H1 (cell line): ENCODE data around the gene BIRC7. TPM values are rescaled to one million over a fixed set of nuclear protein-coding genes. Genes with fewer than 3 reads are reported as not detected.

ENCODE experiments used
- CTCF ChIA-PET: fragments of 300-600 bp; sonication (Branson Sonifier 250); formaldehyde crosslinking; loops from one replicate; lab custom pipeline; 2021; ENCODE audit not compliant: partially characterized antibody; lab: Charles Lee
- POLR2A ChIA-PET: fragments of 300-600 bp; sonication (Branson Sonifier 250); formaldehyde crosslinking; loops from one replicate; lab custom pipeline; 2021; ENCODE audit warnings: inconsistent platforms; ENCODE audit not compliant: partially characterized antibody; lab: Charles Lee
- DNase-seq, 2 experiments: peaks; one replicate each; pipeline versions ENCODE4 v3.0.0 to v3.0.0-alpha.2; 2010 to 2022; ENCODE audit warnings: low spot score in 2 of 2, low read depth in 1 of 2, mixed read lengths in 1 of 2
- FAIRE-seq: peaks from 2 replicates; lab custom pipeline; 2011; peaks lifted over from hg19 to GRCh38; lab: Jason Lieb, UNC
- H2AFZ ChIP-seq: 2 replicates; pipeline ENCODE4 v1.8.1; 2012; ENCODE audit warnings: low read length, inconsistent platforms
- H2AK5ac ChIP-seq: 2 replicates; pipeline ENCODE4 v1.6.1; 2013; ENCODE audit warnings: low read depth, low read length
- H2BK120ac ChIP-seq: replicated peaks from 2 replicates; pipeline ENCODE3; 2013; ENCODE audit warnings: low read depth, low read length, inconsistent platforms
- H2BK12ac ChIP-seq: 2 replicates; pipeline ENCODE4 v1.6.1; 2013; ENCODE audit warnings: low read depth, low read length
- H2BK15ac ChIP-seq: 2 replicates; pipeline ENCODE4 v1.6.1; 2013; ENCODE audit warnings: low read length
- H2BK20ac ChIP-seq: 2 replicates; pipeline ENCODE4 v1.6.1; 2013; ENCODE audit warnings: low read length
- H2BK5ac ChIP-seq: 2 replicates; pipeline ENCODE4 v1.6.1; 2013; ENCODE audit warnings: low read depth, low read length
- H3K14ac ChIP-seq: 2 replicates; pipeline ENCODE4 v1.6.1; 2013; ENCODE audit warnings: inconsistent platforms; ENCODE audit not compliant: insufficient read length
- H3K18ac ChIP-seq: 2 replicates; pipeline ENCODE4 v1.6.1; 2013; ENCODE audit warnings: low read length; ENCODE audit errors: extremely low read depth
- H3K23ac ChIP-seq: 2 replicates; pipeline ENCODE4 v1.6.1; 2013; ENCODE audit warnings: inconsistent platforms; ENCODE audit not compliant: insufficient read length
- H3K23me2 ChIP-seq: 2 replicates; pipeline ENCODE4 v1.6.1; 2013; ENCODE audit warnings: low read depth, low read length
- H3K27ac ChIP-seq: 2 replicates; pipeline ENCODE4 v1.6.1; 2011; ENCODE audit warnings: low read depth, low read length, inconsistent platforms
- H3K27me3 ChIP-seq, 4 experiments: replicated peaks in 1 of 4; 1 replicate in 1 of 4; 2 replicates in 3 of 4; pipeline versions ENCODE4 v1.6.1 to v1.8.1; 2011 to 2013; ENCODE audit warnings: low read length in 3 of 4, mild to moderate bottlenecking in 3 of 4, inconsistent platforms in 2 of 4, mixed read lengths in 2 of 4, moderate library complexity in 1 of 4; ENCODE audit not compliant: control insufficient read depth in 3 of 4, insufficient read depth in 3 of 4; ENCODE audit errors: extremely low read depth in 1 of 4
- H3K36me3 ChIP-seq, 4 experiments: 2 replicates each; pipeline versions ENCODE4 v1.6.1 to v1.8.1; 2011 to 2013; ENCODE audit warnings: mild to moderate bottlenecking in 4 of 4, low read length in 3 of 4, moderate library complexity in 2 of 4, control low read depth in 1 of 4, inconsistent platforms in 1 of 4; ENCODE audit not compliant: insufficient read depth in 4 of 4, control insufficient read depth in 2 of 4
- H3K4ac ChIP-seq: replicated peaks from 2 replicates; pipeline ENCODE3; 2013; ENCODE audit warnings: low read length, low read depth, mixed read lengths, inconsistent platforms; ENCODE audit not compliant: insufficient read length
- H3K4me1 ChIP-seq, 4 experiments: replicated peaks in 1 of 4; 1 replicate in 1 of 4; 2 replicates in 3 of 4; pipeline versions ENCODE4 v1.6.1 to v1.8.1; 2011 to 2013; ENCODE audit warnings: low read length in 3 of 4, inconsistent platforms in 2 of 4, mixed read lengths in 1 of 4; ENCODE audit not compliant: insufficient read depth in 4 of 4, control insufficient read depth in 3 of 4
- H3K4me2 ChIP-seq, 2 experiments: 2 replicates each; pipeline versions ENCODE4 v1.6.1 to v1.8.1; 2011 to 2013; ENCODE audit warnings: low read depth in 2 of 2, low read length in 2 of 2, control low read depth in 1 of 2, inconsistent platforms in 1 of 2, mild to moderate bottlenecking in 1 of 2; ENCODE audit not compliant: insufficient read depth in 1 of 2
- H3K4me3 ChIP-seq, 4 experiments: fragments of 200-600, 300-600 bp in 1 of 4; sonication (generic), shearing (Covaris generic), sonication (Bioruptor Twin) in 1 of 4; 2 replicates each; pipeline versions ENCODE4 v1.5.1 to v1.8.1; 2011 to 2016; ENCODE audit warnings: low read length in 4 of 4, low read depth in 3 of 4, control low read depth in 2 of 4, inconsistent platforms in 2 of 4, mild to moderate bottlenecking in 2 of 4, mixed read lengths in 1 of 4, moderate library complexity in 1 of 4; ENCODE audit not compliant: insufficient read depth in 2 of 4; ENCODE audit errors: extremely low read depth in 1 of 4
- H3K56ac ChIP-seq: replicated peaks from 2 replicates; pipeline ENCODE3; 2013; ENCODE audit warnings: low read depth, mild to moderate bottlenecking, mixed read lengths, low read length, inconsistent platforms; ENCODE audit not compliant: insufficient read length
- H3K79me1 ChIP-seq: 2 replicates; pipeline ENCODE4 v1.6.1; 2013; ENCODE audit warnings: low read depth, low read length, control low read depth
- H3K79me2 ChIP-seq, 2 experiments: 2 replicates each; pipeline versions ENCODE4 v1.6.1 to v1.8.1; 2012 to 2013; ENCODE audit warnings: low read length in 2 of 2, mild to moderate bottlenecking in 2 of 2, inconsistent platforms in 1 of 2; ENCODE audit not compliant: insufficient read depth in 2 of 2, control insufficient read depth in 1 of 2
- H3K9ac ChIP-seq, 4 experiments: replicated peaks in 1 of 4; 1 replicate in 1 of 4; 2 replicates in 3 of 4; pipeline versions ENCODE4 v1.6.1 to v1.8.1; 2011 to 2013; ENCODE audit warnings: low read depth in 3 of 4, low read length in 3 of 4, control low read depth in 2 of 4, mild to moderate bottlenecking in 2 of 4, moderate library complexity in 2 of 4, inconsistent platforms in 1 of 4; ENCODE audit errors: extremely low read depth in 1 of 4
- H3K9me3 ChIP-seq, 2 experiments: 2 replicates each; pipeline versions ENCODE4 v1.6.1 to v1.8.1; 2012 to 2013; ENCODE audit warnings: mild to moderate bottlenecking in 2 of 2, moderate library complexity in 2 of 2, control low read depth in 1 of 2, inconsistent platforms in 1 of 2, low read depth in 1 of 2, low read length in 1 of 2, mixed read lengths in 1 of 2; ENCODE audit not compliant: insufficient read depth in 2 of 2
- H4K20me1 ChIP-seq, 2 experiments: replicated peaks in 1 of 2; 2 replicates each; pipeline versions ENCODE3 to v1.8.1; 2011 to 2013; ENCODE audit warnings: inconsistent platforms in 2 of 2, low read length in 2 of 2, mild to moderate bottlenecking in 1 of 2; ENCODE audit not compliant: insufficient read depth in 2 of 2, control insufficient read depth in 1 of 2
- H4K5ac ChIP-seq: 2 replicates; pipeline ENCODE4 v1.6.1; 2013; ENCODE audit warnings: low read length, low read depth, mixed read lengths, inconsistent platforms; ENCODE audit not compliant: insufficient read length
- H4K8ac ChIP-seq: 2 replicates; pipeline ENCODE4 v1.8.0; 2013; ENCODE audit warnings: mild to moderate bottlenecking, moderate library complexity, low read length, inconsistent platforms; ENCODE audit not compliant: insufficient read depth; ENCODE audit errors: extremely low read depth
- H4K91ac ChIP-seq: replicated peaks from 2 replicates; pipeline ENCODE3; 2013; ENCODE audit warnings: low read length, mixed read lengths, inconsistent platforms; ENCODE audit not compliant: insufficient read length
- CHD1 ChIP-seq: IDR thresholded peaks from 2 replicates; pipeline ENCODE4 v1.6.1; 2012; ENCODE audit warnings: low read depth, low read length, improper control_type of control experiment
- GABPA ChIP-seq: IDR thresholded peaks from 2 replicates; pipeline ENCODE4 v1.6.1; 2011; ENCODE audit warnings: mild to moderate bottlenecking, low read length, moderate library complexity, borderline replicate concordance; ENCODE audit not compliant: insufficient read depth
- HDAC6 ChIP-seq: IDR thresholded peaks from one replicate; pipeline ENCODE4 v1.7.1; 2012; ENCODE audit warnings: low read depth, mild to moderate bottlenecking, inconsistent platforms, low read length, moderate library complexity
- POU5F1 ChIP-seq: IDR thresholded peaks from 2 replicates; pipeline ENCODE4 v1.6.1; 2011; ENCODE audit warnings: low read depth, mild to moderate bottlenecking, low read length, moderate library complexity
- RXRA ChIP-seq: IDR thresholded peaks from 2 replicates; pipeline ENCODE4 v1.6.1; 2011; ENCODE audit warnings: low read depth, mild to moderate bottlenecking, low read length, moderate library complexity; ENCODE audit not compliant: insufficient read depth
- SP2 ChIP-seq: IDR thresholded peaks from 2 replicates; pipeline ENCODE4 v1.6.1; 2012; ENCODE audit warnings: mild to moderate bottlenecking, low read length, inconsistent platforms
- SRF ChIP-seq: IDR thresholded peaks from 2 replicates; pipeline ENCODE4 v1.6.1; 2011; ENCODE audit warnings: mild to moderate bottlenecking, low read depth, low read length, moderate library complexity
- ZNF274 ChIP-seq: IDR thresholded peaks from 2 replicates; pipeline ENCODE4 v1.7.0; 2012; ENCODE audit warnings: low read length, borderline replicate concordance; ENCODE audit errors: extremely low read depth
- WGBS, 2 experiments: shearing (Covaris generic) in 1 of 2; methylation state at CpG; one replicate each; pipeline versions ENCODE4 v1.1.6 to v1.1.7; 2013 to 2015; ENCODE audit warnings: low lambda C conversion rate in 2 of 2, mixed read lengths in 2 of 2, inconsistent platforms in 1 of 2, low coverage in 1 of 2, missing lambda C conversion rate in 1 of 2; ENCODE audit not compliant: insufficient replicate concordance in 2 of 2, insufficient coverage in 1 of 2, insufficient read length in 1 of 2; ENCODE audit errors: extremely low coverage in 1 of 2, missing lambda C conversion rate in 1 of 2; 5-methylcytosine and 5-hydroxymethylcytosine counted together
- polyA plus RNA-seq, 7 experiments: library from polyadenylated mRNA; depleted of rRNA in 3 of 7; stranded (reverse) in 5 of 7; unstranded in 2 of 7; fragments of >200 nt in 5 of 7; fragments of 200-250 nt in 2 of 7; gene quantifications; 1 replicate in 5 of 7; 2 replicates in 1 of 7; 4 replicates in 1 of 7; pipeline versions ENCODE4 v1.2.1 to v1.2.3, GENCODE V29; 2011 to 2013; ENCODE audit warnings: missing spikeins in 2 of 7, mixed read lengths in 2 of 7
- total RNA-seq: library from RNA; stranded (reverse); fragmentation: NEBNext Ultra II Directional; extraction: Animal tissue kit (Norgen Biotek cat#: 25700); gene quantifications from 2 replicates; pipeline ENCODE4 v1.2.1, GENCODE V29; 2021

Gene BIRC7
- total and polyA plus RNA-seq, 2 of the 8 experiments (the other 6 are each of a cell fraction or from before 2014, with no cell fraction given): 0.11 to 0.41 TPM

DNA sequence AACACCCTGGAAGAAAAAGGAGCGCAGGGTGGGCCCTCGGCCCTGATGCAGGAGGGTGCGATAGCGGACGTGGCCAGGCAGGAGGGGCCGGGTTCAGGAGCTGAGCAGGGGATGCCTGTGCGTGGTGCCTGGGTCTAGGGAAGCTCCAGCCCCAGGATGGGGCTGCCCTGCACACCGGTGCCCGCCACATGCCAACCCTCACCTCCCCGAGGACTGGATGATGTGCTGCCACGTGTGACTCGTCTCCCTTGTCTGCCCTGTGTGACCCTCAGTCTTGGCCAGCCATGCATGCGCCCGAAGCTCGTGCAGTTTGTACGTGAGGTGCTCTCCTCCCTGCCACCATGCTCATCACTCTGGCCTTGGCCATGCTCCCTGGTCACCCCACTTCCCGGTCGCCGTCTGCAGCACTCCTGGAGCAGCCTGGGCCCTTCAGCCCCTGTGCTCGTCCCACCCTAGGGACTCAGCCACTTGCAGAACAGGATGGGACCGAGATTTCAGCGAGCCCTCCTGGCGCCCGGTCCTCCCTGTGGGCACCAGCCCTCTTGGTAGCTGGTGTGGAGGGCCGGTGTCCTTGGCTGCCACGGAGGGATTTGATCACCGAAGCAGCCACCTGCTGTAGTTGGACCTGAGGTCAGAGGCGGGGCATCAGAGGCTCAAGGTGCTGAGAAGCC is 53.0 kb downstream of the BIRC7 start:
- 92% methylated on average over 28 of the region's 28 CpGs; no CpG with 5 or more reads in 1 of the 2 experiments for WGBS, 2 experiments
- no peak overlapping the region; the same call in 1 of the 2 replicates for H2BK5ac ChIP-seq
- no peak overlapping the region for H3K14ac ChIP-seq
- H3K18ac ChIP-seq: no peak overlapping the region
- H3K9ac ChIP-seq: no peak overlapping the region
- CTCF ChIA-PET: interaction anchor here (1.0 to 9.9 kb wide), 4 partner anchors 12 to 93 kb away, joined by 3 to 81 read pairs (median 4); no protein-coding TSS in a partner anchor
- H2AK5ac ChIP-seq: no peak overlapping the region
- H3K79me1 ChIP-seq: no peaks in the 10 kb centered on the region; the same call in 1 of the 2 replicates
- no peak overlapping the region for H3K4me2 ChIP-seq
- H3K4me1 ChIP-seq: peaks cover 0 to 12% (median 6%) of the 10 kb centered on the region in 4 experiments; a peak in 4 of 7 replicates
- peaks cover 0 to 9% of the 10 kb centered on the region in 2 experiments for H4K20me1 ChIP-seq
- H2BK120ac ChIP-seq: no peak overlapping the region
- no peak overlapping the region for H3K56ac ChIP-seq
- no peak overlapping the region for H4K91ac ChIP-seq
- POLR2A ChIA-PET: interaction anchor here (1.3 kb wide), 1 partner anchor 59 kb away, joined by 3 read pairs; no protein-coding TSS in a partner anchor
- H3K23me2 ChIP-seq: no peaks in the 10 kb centered on the region
- FAIRE-seq (no peak), DNase-seq (no peak)
- no peak overlapping the region for H2BK15ac ChIP-seq
- peaks cover 0 to 26% (median 6%) of the 10 kb centered on the region in 4 experiments; a peak in 4 of 8 replicates for H3K36me3 ChIP-seq
- H3K4ac ChIP-seq: no peak overlapping the region
- H3K27me3 ChIP-seq: no peaks in the 10 kb centered on the region
- no peak overlapping the region for H3K27ac ChIP-seq
- no peak overlapping the region for H2AFZ ChIP-seq
- H3K79me2 ChIP-seq: no peaks in the 10 kb centered on the region
- H3K9me3 ChIP-seq: no peaks in the 10 kb centered on the region
- no peak overlapping the region for H3K23ac ChIP-seq
- no peak overlapping the region for H2BK12ac ChIP-seq
- H4K5ac ChIP-seq: no peak overlapping the region
- no peak overlapping the region; the same call in 1 of the 2 replicates for H4K8ac ChIP-seq
- no peak overlapping the region for H2BK20ac ChIP-seq
- no peak overlapping the region for H3K4me3 ChIP-seq
- TF ChIP-seq ZNF274 (no peak), RXRA (no peak), SP2 (no peak), GABPA (no peak), SRF (no peak), POU5F1 (no peak), HDAC6 (no peak), CHD1 (no peak)
